Epithelial cell of esophagus (primary cell): Measurements from ENCODE around the gene MED27.

Source experiments
- DNase-seq: peaks from one replicate; pipeline ENCODE4 v3.0.0; 2010; ENCODE audit warnings: low read depth
- H3K4me3 ChIP-seq: 2 replicates; pipeline ENCODE4 v1.5.1; 2011; ENCODE audit warnings: mild to moderate bottlenecking, low read length, control low read depth
- CTCF ChIP-seq: IDR thresholded peaks from 2 replicates; pipeline ENCODE4 v1.5.1; 2011; ENCODE audit warnings: low read depth, mild to moderate bottlenecking, low read length, control low read depth, inconsistent platforms; ENCODE audit not compliant: insufficient read depth; ENCODE audit errors: missing control alignments

Gene MED27

GRCh38 chr9:131899296-131900228 is 180.1 kb downstream of the MED27 start:
- TF ChIP-seq CTCF, result no peak
- no peak overlapping the region for H3K4me3 ChIP-seq
- DNase-seq, result no peak

- TF ChIP-seq CTCF, result no peak
- DNase-seq, result no peak
- H3K4me3 ChIP-seq, result no peak overlapping the region
These were observed 186.7 kb downstream of the MED27 start for GRCh38 chr9:131892902-131893500.

- TF ChIP-seq CTCF, result no peak
- H3K4me3 ChIP-seq, result no peak overlapping the region
- DNase-seq, result peak; percentile 42
These were observed 187.4 kb downstream of the MED27 start for GRCh38 chr9:131892162-131892707.

- no peak for DNase-seq
- no peak for TF ChIP-seq CTCF
- no peak overlapping the region for H3K4me3 ChIP-seq
These were observed 188.1 kb downstream of the MED27 start for GRCh38 chr9:131891598-131891997.

- no peak overlapping the region for H3K4me3 ChIP-seq
- TF ChIP-seq CTCF, result no peak
- no peak for DNase-seq
These were observed 190.0 kb downstream of the MED27 start for GRCh38 chr9:131889437-131890251.

GRCh38 chr9:131888923-131889322 is 190.7 kb downstream of the MED27 start:
- TF ChIP-seq CTCF, result no peak
- no peak overlapping the region for H3K4me3 ChIP-seq
- DNase-seq, result no peak
